GM06990 (cell line): Measurements from ENCODE around the gene AUH.

Experiments used
- DNase-seq: peaks from one replicate; pipeline ENCODE4 v3.0.0-alpha.2; 2011; ENCODE audit not compliant: insufficient read length; ENCODE audit errors: extremely low read depth
- H3K27me3 ChIP-seq: replicated peaks from 2 replicates; pipeline ENCODE4 v1.6.0; 2011; ENCODE audit warnings: low read length; ENCODE audit not compliant: control insufficient read depth, insufficient read depth
- H3K36me3 ChIP-seq: 2 replicates; pipeline ENCODE4 v1.5.1; 2011; ENCODE audit warnings: low read length; ENCODE audit not compliant: control insufficient read depth, insufficient read depth
- H3K4me3 ChIP-seq: replicated peaks from 2 replicates; pipeline ENCODE4 v1.5.1; 2011; ENCODE audit warnings: low read depth, mild to moderate bottlenecking, control low read depth, low read length
- TF ChIP-seq, protein P1 (sequence below): IDR thresholded peaks from 2 replicates; pipeline ENCODE4 v1.5.1; 2011; ENCODE audit warnings: low read length, control low read depth, mild to moderate bottlenecking, inconsistent platforms; ENCODE audit not compliant: insufficient read depth, poor library complexity, severe bottlenecking

Gene AUH

DNA sequence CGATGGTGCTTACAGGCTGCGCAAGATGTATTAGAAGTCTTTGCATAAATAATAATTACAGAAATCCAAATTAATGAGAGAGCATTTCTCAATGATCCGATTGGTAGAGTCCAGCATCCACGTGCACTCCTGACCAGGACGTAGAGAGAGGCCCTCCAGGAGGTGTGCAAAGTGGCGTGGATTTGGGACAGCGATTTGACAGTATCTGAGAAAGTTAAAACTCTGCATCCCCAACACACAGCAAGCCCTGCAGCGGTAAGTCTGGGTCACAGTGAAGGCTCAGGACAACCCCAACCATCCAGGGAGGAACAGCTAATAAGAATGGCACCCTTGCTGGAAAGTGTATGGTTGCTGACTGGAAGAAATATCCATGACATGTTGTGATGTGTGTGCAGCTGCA is 180.2 kb downstream of the AUH start:
- TF ChIP-seq, protein P1, sequence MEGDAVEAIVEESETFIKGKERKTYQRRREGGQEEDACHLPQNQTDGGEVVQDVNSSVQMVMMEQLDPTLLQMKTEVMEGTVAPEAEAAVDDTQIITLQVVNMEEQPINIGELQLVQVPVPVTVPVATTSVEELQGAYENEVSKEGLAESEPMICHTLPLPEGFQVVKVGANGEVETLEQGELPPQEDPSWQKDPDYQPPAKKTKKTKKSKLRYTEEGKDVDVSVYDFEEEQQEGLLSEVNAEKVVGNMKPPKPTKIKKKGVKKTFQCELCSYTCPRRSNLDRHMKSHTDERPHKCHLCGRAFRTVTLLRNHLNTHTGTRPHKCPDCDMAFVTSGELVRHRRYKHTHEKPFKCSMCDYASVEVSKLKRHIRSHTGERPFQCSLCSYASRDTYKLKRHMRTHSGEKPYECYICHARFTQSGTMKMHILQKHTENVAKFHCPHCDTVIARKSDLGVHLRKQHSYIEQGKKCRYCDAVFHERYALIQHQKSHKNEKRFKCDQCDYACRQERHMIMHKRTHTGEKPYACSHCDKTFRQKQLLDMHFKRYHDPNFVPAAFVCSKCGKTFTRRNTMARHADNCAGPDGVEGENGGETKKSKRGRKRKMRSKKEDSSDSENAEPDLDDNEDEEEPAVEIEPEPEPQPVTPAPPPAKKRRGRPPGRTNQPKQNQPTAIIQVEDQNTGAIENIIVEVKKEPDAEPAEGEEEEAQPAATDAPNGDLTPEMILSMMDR = no peak
- no peaks in the 10 kb centered on the region for H3K36me3 ChIP-seq
- H3K4me3 ChIP-seq = no peak overlapping the region
- peaks cover 2% of the 10 kb centered on the region for H3K27me3 ChIP-seq
- DNase-seq = no peak

DNA sequence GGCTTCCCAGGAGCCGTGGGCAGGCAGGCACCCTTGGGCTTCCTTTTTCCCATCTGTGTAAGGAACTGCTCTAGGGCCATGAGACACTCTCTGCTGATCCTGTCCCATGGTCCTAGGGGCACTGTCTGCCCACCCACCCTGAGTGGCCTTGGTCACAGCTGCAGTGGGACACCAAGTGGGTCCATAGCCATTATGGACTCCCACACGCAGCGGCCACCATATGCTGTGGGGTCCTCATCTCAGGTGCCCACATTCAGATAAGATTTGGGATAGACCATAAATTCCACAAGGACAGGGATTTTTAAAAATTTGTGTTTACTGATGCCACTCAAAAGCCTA is 180.8 kb downstream of the AUH start:
- Histone ChIP-seq H3K36me3 (no peaks in the 10 kb centered on the region), H3K27me3 (peaks cover 2% of the 10 kb centered on the region), H3K4me3 (no peak overlapping the region)
- TF ChIP-seq, protein P1 = no peak
- DNase-seq = no peak

DNA sequence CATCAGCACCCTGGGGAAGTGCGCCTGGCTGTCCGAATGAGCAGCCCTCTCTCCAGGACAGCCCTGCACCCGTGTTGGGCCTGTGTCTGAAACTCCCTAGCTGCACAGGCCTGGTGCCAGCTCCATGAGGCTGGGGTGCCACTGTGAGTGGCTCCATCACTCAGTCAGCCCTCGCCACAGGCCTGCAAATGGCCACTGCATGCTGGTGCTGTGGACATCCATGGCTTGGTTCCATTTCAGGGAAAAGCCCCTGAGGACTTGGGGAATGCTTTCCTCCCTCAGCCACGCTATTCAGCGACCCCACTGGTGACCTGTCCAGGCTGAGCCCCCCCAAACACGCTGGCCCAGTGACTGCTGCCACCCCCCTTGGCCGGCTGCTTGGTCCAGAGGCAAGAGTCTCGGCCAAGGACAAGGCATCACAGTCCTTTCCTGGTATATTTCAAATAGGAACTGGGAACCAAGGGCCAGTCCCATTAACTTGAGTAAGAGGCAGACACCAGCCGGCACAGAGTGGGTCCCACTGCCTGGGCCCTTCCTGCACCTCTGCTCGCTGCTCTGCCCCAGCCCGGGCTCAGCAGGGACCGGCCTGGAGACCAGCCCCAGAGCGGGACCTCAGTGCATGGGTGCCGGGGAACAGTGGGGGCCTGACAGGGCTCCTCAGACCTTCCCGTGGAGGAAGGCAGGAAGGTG is 181.3 kb downstream of the AUH start:
- TF ChIP-seq, protein P1 = no peak
- no peaks in the 10 kb centered on the region for H3K36me3 ChIP-seq
- DNase-seq = no peak
- peaks cover 2% of the 10 kb centered on the region for H3K27me3 ChIP-seq
- H3K4me3 ChIP-seq = no peak overlapping the region

DNA sequence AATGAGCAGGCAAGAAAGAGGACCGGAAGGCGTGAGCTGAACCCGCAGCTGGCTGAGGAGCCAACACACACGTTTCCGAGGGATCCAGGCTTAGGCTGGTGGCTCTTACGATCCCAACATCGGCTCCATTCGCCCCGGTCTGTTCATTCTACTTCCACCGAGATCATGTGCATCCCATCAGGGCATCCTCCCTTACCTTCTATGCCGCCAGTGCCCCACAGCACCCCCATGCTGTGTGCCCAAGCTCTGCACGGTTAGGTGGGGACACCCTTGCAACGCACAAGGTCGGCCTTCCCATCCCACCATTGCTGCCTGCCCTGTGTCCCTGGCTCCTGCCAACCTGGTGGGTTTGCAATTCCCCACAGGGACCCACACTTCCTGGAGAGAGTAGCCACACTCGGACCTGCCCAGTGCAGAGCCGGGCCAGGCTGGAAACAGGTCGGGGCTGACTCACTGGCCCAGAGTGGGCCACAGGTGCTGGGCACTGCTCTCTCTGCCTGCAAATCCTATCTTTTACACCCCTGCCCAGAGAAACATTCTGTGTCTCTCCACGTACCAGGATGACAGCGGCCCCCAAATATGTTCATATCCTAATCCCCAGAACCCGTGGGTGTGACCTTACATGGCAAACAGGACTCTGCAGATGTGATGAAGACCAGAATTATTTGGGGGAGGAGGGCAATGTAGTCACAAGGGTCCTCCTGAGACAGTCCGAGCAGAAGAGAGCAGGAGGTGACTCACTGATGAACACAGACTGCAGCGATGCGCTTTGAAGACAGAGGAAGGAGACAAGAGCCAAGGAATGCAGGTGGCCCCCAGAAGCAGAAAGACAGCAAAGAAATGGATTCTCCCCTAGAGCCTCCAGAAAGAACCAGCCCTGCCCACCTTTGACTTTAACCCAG is 182.2 kb downstream of the AUH start:
- Histone ChIP-seq H3K4me3 (no peak overlapping the region), H3K36me3 (no peaks in the 10 kb centered on the region), H3K27me3 (peaks cover 2% of the 10 kb centered on the region)
- no peak for DNase-seq
- TF ChIP-seq, protein P1 = peak; percentile 16

DNA sequence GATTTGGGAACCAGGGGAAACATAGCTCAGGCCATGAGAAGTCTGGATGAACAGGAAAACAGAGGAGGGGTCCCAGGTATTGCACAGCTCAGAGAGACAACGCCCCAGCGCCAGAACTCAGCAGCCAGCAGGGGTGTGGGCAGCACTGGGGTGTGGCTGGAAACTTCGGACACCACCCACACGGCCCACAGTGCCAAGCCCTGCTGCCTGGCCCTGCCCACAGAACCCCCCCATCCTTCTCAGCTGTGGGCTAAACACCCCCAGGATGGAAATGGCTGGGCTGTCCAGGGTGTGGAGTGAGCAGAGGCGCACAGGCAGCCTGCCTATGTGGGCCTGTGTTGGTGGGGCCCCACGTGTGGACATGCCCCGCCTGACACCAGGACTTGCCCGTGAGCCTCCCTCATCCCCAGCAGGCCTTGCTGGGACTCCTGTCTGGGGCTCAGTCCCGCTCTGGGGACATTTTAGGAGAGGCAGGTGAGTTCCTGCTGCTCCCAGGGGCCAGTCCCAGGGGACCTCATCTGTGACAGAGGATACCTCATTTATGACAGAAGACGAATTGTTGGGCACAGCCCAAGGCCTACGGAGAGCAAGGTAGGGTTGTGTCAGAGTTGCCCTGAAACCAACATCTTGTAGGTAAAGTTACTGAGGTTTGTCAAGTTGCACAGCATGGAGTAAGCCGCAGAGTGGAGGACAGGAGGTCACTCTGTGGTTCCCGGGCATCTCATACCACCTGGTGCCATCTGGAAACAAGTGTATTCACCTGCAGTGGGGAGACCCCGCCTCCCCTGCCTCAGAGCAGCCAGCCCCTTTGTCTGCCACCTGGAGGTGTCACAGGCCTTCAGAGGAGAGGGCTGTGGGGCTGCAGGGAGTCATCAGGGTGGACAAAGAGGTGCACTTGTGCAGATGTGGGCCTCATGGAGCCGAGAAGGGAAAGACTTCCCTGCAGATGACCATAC is 183.2 kb downstream of the AUH start:
- Histone ChIP-seq H3K27me3 (peaks cover 2% of the 10 kb centered on the region), H3K4me3 (no peak overlapping the region), H3K36me3 (no peaks in the 10 kb centered on the region)
- DNase-seq = no peak
- TF ChIP-seq, protein P1 = no peak
